A549 (cell line): Measurements from ENCODE around the gene WIPF3. TPM values are rescaled to one million over a fixed set of nuclear protein-coding genes. Genes with fewer than 3 reads are reported as not detected.

ENCODE experiments used
- ATAC-seq, 2 experiments: fragments of 200-7000 bp in 1 of 2; fragments of >200 bp in 1 of 2; cut with Nextera tagmentation in 1 of 2; cut with Tn5 transposase in 1 of 2; 3 replicates each; pipeline versions ENCODE4 v1.8.0 to v1.9.1; 2018 to 2020; ENCODE audit warnings: mild to moderate bottlenecking in 1 of 2, moderate library complexity in 1 of 2
- CTCF ChIA-PET: fragments of 300-600 bp; sonication (Branson Sonifier 250); formaldehyde crosslinking; extraction: SDS; loops from one replicate; lab custom pipeline; 2021; ENCODE audit warnings: antibody characterized with exemption, inconsistent platforms; lab: Yijun Ruan, JAX
- POLR2A ChIA-PET: fragments of 350-600 bp; formaldehyde crosslinking; extraction: SDS; loops from one replicate; lab custom pipeline; 2021; ENCODE audit warnings: antibody characterized with exemption, inconsistent platforms; lab: Yijun Ruan, JAX
- DNase-seq, 2 experiments: peaks; one replicate each; pipeline versions ENCODE4 v3.0.0 to v3.0.0-alpha.2; 2011 to 2016; ENCODE audit warnings: low read depth in 1 of 2, low spot score in 1 of 2
- FAIRE-seq: peaks from 2 replicates; lab custom pipeline; 2011; peaks lifted over from hg19 to GRCh38; lab: Jason Lieb, UNC
- H3K27ac ChIP-seq, 2 experiments: fragments of >200 bp; sonication (Bioruptor Twin); formaldehyde crosslinking; 3 replicates each; pipeline ENCODE4 v1.5.1; 2016 to 2017
- H3K4me1 ChIP-seq: fragments of >200 bp; sonication (Bioruptor Twin); formaldehyde crosslinking; 3 replicates; pipeline ENCODE4 v1.6.1; 2016
- H3K4me2 ChIP-seq: fragments of >200 bp; sonication (Bioruptor Twin); formaldehyde crosslinking; 3 replicates; pipeline ENCODE4 v1.6.1; 2016
- H3K4me3 ChIP-seq: fragments of >200 bp; sonication (Bioruptor Twin); formaldehyde crosslinking; 3 replicates; pipeline ENCODE4 v1.5.1; 2016
- H3K9me3 ChIP-seq: fragments of >200 bp; sonication (Bioruptor Twin); formaldehyde crosslinking; 3 replicates; pipeline ENCODE4 v1.6.1; 2016
- CBX2 ChIP-seq: fragments of 200-600 bp; sonication (generic); IDR thresholded peaks from 2 replicates; pipeline ENCODE4 v1.6.1; 2016; ENCODE audit warnings: low read depth, mild to moderate bottlenecking, borderline replicate concordance
- CEBPB ChIP-seq, 2 experiments: fragments of >200 bp in 1 of 2; sonication (Bioruptor Twin) in 1 of 2; formaldehyde crosslinking in 1 of 2; IDR thresholded peaks; 2 replicates each; pipeline ENCODE4 v1.6.1; 2012 to 2016
- CHD2 ChIP-seq: fragments of 150-350 bp; IDR thresholded peaks from 2 replicates; pipeline ENCODE4 v1.6.1; 2014; ENCODE audit warnings: low read length; ENCODE audit not compliant: partially characterized antibody
- EHMT2 ChIP-seq: fragments of 200-600 bp; sonication (generic); IDR thresholded peaks from 2 replicates; pipeline ENCODE4 v1.6.1; 2016; ENCODE audit warnings: antibody characterized with exemption, low read depth, mild to moderate bottlenecking, moderate library complexity
- ESRRA ChIP-seq: fragments of 150-350 bp; IDR thresholded peaks from 2 replicates; pipeline ENCODE4 v1.6.1; 2014; ENCODE audit warnings: mild to moderate bottlenecking, low read length, borderline replicate concordance
- FOSB ChIP-seq: fragments of 250-450 bp; sonication (Bioruptor Pico); IDR thresholded peaks from 2 replicates; pipeline ENCODE4 v1.5.0; 2020; ENCODE audit warnings: mild to moderate bottlenecking, moderate library complexity
- GATA3 ChIP-seq: IDR thresholded peaks from 2 replicates; pipeline ENCODE4 v1.6.1; 2012; ENCODE audit warnings: borderline replicate concordance
- HDAC2 ChIP-seq: fragments of 200-600 bp; sonication (generic); IDR thresholded peaks from 2 replicates; pipeline ENCODE4 v1.6.1; 2016
- HOXA7 ChIP-seq: fragments of 250-450 bp; sonication (Bioruptor Pico); IDR thresholded peaks from 2 replicates; pipeline ENCODE4 v1.5.0; 2020; ENCODE audit warnings: mild to moderate bottlenecking, moderate library complexity
- MAFK ChIP-seq: fragments of 450-650 bp; IDR thresholded peaks from 2 replicates; pipeline ENCODE4 v1.6.1; 2014; ENCODE audit not compliant: partially characterized antibody
- MYC ChIP-seq: IDR thresholded peaks from 2 replicates; pipeline ENCODE4 v1.6.1; 2012; ENCODE audit warnings: mild to moderate bottlenecking, inconsistent platforms, low read length, improper control_type of control experiment, borderline replicate concordance
- NFE2L2 ChIP-seq: fragments of 150-350 bp; conservative IDR thresholded peaks from 2 replicates; pipeline ENCODE4 v1.6.1; 2014; ENCODE audit warnings: low read length
- NR3C1 ChIP-seq: fragments of >200 bp; sonication (Bioruptor Twin); formaldehyde crosslinking; IDR thresholded peaks from 3 replicates; pipeline ENCODE4 v1.6.1; 2017
- PHF8 ChIP-seq: fragments of 200-600 bp; sonication (generic); IDR thresholded peaks from 2 replicates; pipeline ENCODE4 v1.6.1; 2016; ENCODE audit warnings: low read depth, mild to moderate bottlenecking, antibody characterized with exemption, moderate library complexity, borderline replicate concordance
- RAD21 ChIP-seq, 2 experiments: fragments of >200 bp in 1 of 2; sonication (Bioruptor Twin) in 1 of 2; formaldehyde crosslinking in 1 of 2; IDR thresholded peaks in 1 of 2; conservative IDR thresholded peaks in 1 of 2; 2 replicates in 1 of 2; 3 replicates in 1 of 2; pipeline ENCODE4 v1.6.1; 2012 to 2018; ENCODE audit warnings: inconsistent platforms in 1 of 2
- RCOR1 ChIP-seq: fragments of 150-350 bp; IDR thresholded peaks from 2 replicates; pipeline ENCODE4 v1.6.1; 2014; ENCODE audit warnings: antibody characterized with exemption, low read length, low read depth
- SREBF2 ChIP-seq: fragments of 450-650 bp; IDR thresholded peaks from 2 replicates; pipeline ENCODE4 v1.6.1; 2014; ENCODE audit warnings: mild to moderate bottlenecking, moderate library complexity
- TP53 ChIP-seq: fragments of 250-450 bp; sonication (Bioruptor Pico); IDR thresholded peaks from 2 replicates; pipeline ENCODE4 v1.5.0; 2021; ENCODE audit warnings: mild to moderate bottlenecking, moderate library complexity
- ZC3H11A ChIP-seq: fragments of 450-650 bp; IDR thresholded peaks from 2 replicates; pipeline ENCODE4 v1.6.1; 2014; ENCODE audit warnings: antibody characterized with exemption, mild to moderate bottlenecking
- ZSCAN20 ChIP-seq: fragments of 250-450 bp; sonication (Bioruptor Pico); IDR thresholded peaks from 2 replicates; pipeline ENCODE4 v1.8.0; 2022; ENCODE audit warnings: mild to moderate bottlenecking, moderate library complexity
- WGBS: methylation state at CpG from one replicate; pipeline ENCODE4 v1.1.6; 2017; ENCODE audit errors: missing lambda C conversion rate; 5-methylcytosine and 5-hydroxymethylcytosine counted together
- polyA plus RNA-seq, 4 experiments: library from polyadenylated mRNA; depleted of rRNA in 3 of 4; stranded (reverse); fragments of >200 nt; fragmentation: RNase III in 1 of 4; extraction: RNeasy Plus Mini Kit Qiagen cat#74134 plus additional on column Dnase treatment in 1 of 4; gene quantifications; 2 replicates in 3 of 4; 3 replicates in 1 of 4; pipeline ENCODE4 v1.2.3, GENCODE V29; 2011 to 2017
- TF ChIP-seq, protein P1 (sequence below): IDR thresholded peaks from 2 replicates; pipeline ENCODE4 v1.6.1; 2012
- TF ChIP-seq, protein P2 (sequence below): fragments of 250-450 bp; sonication (Bioruptor Pico); IDR thresholded peaks from 2 replicates; pipeline ENCODE4 v1.5.0; 2020; ENCODE audit warnings: low read depth, mild to moderate bottlenecking, moderate library complexity
- TF ChIP-seq, protein P3 (sequence below): fragments of >200 bp; sonication (Bioruptor Twin); formaldehyde crosslinking; IDR thresholded peaks from 3 replicates; pipeline ENCODE4 v1.6.1; 2016

Gene WIPF3
- polyA plus RNA-seq, 2 of the 4 experiments (the other 2 are of a cell fraction), result 0.10 to 0.30 TPM

DNA sequence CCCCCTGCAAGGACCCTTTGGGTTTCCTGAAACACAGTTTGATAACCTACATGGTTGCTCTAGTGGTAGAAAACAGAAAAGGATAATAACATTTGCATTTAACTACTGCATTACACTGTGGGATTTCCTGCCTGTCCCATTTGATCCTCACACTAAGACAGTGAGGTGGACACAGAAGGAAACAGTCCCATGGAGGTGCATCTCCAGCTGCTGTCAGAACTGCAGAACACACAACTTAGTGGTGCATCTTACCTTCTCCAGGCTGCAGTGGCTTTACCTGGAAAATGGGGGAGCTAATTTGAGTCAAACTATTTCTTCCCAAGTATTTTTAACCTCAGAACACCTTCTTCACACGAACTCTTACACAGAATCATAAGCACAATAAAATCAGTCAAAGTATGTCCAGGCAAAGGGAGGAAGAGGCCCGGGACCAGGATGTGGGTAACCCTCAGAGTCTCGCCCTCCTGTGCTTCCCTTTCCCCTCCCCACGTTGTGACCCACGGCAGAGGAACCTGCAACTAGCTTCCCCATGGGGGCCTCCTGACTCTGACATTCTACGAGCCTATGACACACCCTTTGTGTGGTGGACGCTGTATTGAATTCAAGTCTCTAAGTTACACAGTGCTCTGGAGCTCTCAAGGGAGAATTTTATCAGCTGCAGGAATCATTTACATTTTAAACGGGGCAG is 149.6 kb downstream of the WIPF3 start:
- FAIRE-seq, result no peak

DNA sequence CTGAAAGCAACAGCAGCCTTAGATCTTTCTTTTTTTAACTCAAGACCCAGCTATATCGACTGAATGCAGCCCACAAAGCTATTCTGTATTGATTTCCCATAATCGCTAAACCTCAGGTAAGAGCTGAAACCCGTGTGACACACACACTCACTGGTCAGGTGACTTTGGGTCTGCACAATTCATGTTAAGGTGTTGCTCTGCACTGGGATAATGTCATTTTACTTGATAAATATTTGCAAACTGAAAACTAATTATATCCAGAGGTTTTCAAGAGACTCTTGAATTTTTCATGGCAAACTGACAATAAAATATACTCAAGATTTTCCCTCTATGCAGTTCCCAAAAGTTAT is 150.2 kb downstream of the WIPF3 start:
- ChIA-PET CTCF (interaction anchor here (1.0 to 1.3 kb wide), 3 partner anchors 19 to 106 kb away, joined by 3 to 4 read pairs (median 3); no protein-coding TSS in a partner anchor), POLR2A (no interaction called here)
- no peak for FAIRE-seq
- Histone ChIP-seq H3K4me3 (no peak overlapping the region), H3K4me1 (0 out of 3 replicates have a peak, but pooled peaks cover 3% of the 10 kb centered on the region), H3K9me3 (no peaks in the 10 kb centered on the region)
- no peak for DNase-seq
- ATAC-seq, result no peak
- 92% methylated on average over 3 of the region's 3 CpGs for WGBS
- TF ChIP-seq MAFK, result no peak
- no peak for TF ChIP-seq NR3C1
- TF ChIP-seq ESRRA, result no peak
- TF ChIP-seq, protein P1, sequence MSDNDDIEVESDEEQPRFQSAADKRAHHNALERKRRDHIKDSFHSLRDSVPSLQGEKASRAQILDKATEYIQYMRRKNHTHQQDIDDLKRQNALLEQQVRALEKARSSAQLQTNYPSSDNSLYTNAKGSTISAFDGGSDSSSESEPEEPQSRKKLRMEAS, result no peak
- TF ChIP-seq, protein P2, sequence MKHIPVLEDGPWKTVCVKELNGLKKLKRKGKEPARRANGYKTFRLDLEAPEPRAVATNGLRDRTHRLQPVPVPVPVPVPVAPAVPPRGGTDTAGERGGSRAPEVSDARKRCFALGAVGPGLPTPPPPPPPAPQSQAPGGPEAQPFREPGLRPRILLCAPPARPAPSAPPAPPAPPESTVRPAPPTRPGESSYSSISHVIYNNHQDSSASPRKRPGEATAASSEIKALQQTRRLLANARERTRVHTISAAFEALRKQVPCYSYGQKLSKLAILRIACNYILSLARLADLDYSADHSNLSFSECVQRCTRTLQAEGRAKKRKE (CRISPR knock-in tag), result no peak
- TF ChIP-seq EHMT2, result no peak
- TF ChIP-seq GATA3, result no peak
- no peak for TF ChIP-seq HOXA7 (CRISPR knock-in tag)
- no peak for TF ChIP-seq FOSB (CRISPR knock-in tag)
- no peak for TF ChIP-seq ZC3H11A
- no peak for TF ChIP-seq PHF8
- TF ChIP-seq HDAC2, result no peak
- TF ChIP-seq SREBF2, result no peak
- no peak for TF ChIP-seq CEBPB (IDR thresholded peaks at IDR 0.05)
- TF ChIP-seq, all 56 proteins: peak for 0
- H3K4me2 ChIP-seq, result no peak overlapping the region
- no peak overlapping the region for H3K27ac ChIP-seq

More for the DNA sequence above, 149.6 kb downstream of the WIPF3 start:
- POLR2A ChIA-PET, result no interaction called here
- no peak for DNase-seq
- Histone ChIP-seq H3K27ac (no peak overlapping the region), H3K4me3 (no peak overlapping the region), H3K9me3 (no peaks in the 10 kb centered on the region), H3K4me2 (no peak overlapping the region), H3K4me1 (0 out of 3 replicates have a peak, but pooled peaks cover 3% of the 10 kb centered on the region)
- CTCF ChIA-PET, result interaction anchor here (1.0 to 1.2 kb wide), 2 partner anchors 18 to 70 kb away, joined by 3 read pairs; no protein-coding TSS in a partner anchor
- no peak for TF ChIP-seq RCOR1
- TF ChIP-seq NR3C1, result no peak
- TF ChIP-seq RAD21 (conservative IDR thresholded peaks at IDR 0.05 in 1 of 2, IDR thresholded peaks at IDR 0.05 in 1 of 2), result no peak
- no peak for TF ChIP-seq CBX2
- TF ChIP-seq, protein P3, sequence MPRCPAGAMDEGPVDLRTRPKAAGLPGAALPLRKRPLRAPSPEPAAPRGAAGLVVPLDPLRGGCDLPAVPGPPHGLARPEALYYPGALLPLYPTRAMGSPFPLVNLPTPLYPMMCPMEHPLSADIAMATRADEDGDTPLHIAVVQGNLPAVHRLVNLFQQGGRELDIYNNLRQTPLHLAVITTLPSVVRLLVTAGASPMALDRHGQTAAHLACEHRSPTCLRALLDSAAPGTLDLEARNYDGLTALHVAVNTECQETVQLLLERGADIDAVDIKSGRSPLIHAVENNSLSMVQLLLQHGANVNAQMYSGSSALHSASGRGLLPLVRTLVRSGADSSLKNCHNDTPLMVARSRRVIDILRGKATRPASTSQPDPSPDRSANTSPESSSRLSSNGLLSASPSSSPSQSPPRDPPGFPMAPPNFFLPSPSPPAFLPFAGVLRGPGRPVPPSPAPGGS, result no peak
- no peak for TF ChIP-seq GATA3
- no peak for TF ChIP-seq NFE2L2
- no peak for TF ChIP-seq TP53 (CRISPR knock-in tag)
- TF ChIP-seq CHD2, result no peak
- no peak for TF ChIP-seq MAFK
- TF ChIP-seq MYC, result no peak
- TF ChIP-seq, protein P2 (CRISPR knock-in tag), result no peak
- TF ChIP-seq ZSCAN20 (CRISPR knock-in tag), result no peak
- no peak for TF ChIP-seq FOSB (CRISPR knock-in tag)
- 87% methylated on average over 8 of the region's 8 CpGs for WGBS
- ATAC-seq, result no peak
